ENCODE results near the gene USP11.
A peak's percentile ranks its signal among the peaks of the same experiment; 100 is the strongest.
"Not testable (repeated sequence)": the region's sequence is repeated elsewhere in the genome, so short reads cannot be mapped to it uniquely, and the experiment has no call there.

The USP11 gene

DNA sequence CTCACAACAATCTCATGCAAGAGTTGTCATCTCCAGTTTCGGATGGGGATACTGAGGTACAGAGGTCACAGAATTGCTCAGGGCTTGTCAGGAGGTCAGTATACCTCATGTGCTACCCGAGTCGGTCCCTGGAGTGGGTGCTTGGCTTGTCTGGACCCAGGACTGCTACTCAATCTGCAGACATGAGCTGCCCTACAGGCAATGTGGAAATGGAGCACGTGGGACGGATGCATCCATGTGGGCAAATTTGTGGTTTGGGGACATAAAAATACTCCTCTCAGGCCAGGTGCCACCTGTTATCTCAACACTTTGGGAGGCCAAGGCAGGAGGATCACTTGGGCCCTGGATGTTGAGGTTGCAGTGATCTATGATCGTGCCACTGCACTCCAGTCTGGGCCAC, 15.8 kb downstream of the USP11 start:
- DNase-seq, result no peak

- no peak for DNase-seq
Measured at GRCh38 chrX:47250017-47250347, 17.2 kb downstream of the USP11 start.

GRCh38 chrX:47257620-47258019, 24.8 kb downstream of the USP11 start:
- DNase-seq, result not testable (repeated sequence)

DNA sequence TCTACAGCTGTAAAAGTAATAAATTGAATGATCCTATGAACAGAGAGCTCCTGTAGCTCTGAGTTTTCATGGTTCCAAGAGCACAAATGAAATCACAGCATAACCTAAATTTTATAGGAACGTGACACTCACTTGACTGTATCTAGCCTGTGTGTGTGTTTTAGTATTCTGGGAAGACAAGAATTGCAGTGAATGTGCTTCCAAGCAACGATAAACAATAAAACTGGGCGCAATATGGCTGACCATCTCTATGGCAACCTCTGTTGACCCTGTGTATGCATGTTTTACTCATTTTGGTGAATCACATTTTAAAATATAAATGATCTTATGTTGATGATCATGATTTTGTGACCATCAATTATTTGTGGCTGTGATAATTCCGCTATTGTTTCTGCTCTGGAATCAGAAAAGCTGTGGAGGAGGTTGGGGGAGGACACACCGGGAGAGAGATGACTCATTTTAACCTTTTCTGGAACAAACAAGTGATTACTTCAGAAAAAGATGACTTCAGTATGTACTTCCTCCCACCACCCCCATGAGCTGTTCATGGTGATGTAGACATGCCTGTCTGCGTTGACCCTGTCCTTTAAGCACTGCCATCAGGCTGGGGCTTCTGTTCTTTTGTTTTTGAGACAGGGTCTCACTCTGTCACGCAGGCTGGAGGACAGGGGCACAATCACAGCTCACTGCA, 31.8 kb downstream of the USP11 start:
- no peak for DNase-seq

DNA sequence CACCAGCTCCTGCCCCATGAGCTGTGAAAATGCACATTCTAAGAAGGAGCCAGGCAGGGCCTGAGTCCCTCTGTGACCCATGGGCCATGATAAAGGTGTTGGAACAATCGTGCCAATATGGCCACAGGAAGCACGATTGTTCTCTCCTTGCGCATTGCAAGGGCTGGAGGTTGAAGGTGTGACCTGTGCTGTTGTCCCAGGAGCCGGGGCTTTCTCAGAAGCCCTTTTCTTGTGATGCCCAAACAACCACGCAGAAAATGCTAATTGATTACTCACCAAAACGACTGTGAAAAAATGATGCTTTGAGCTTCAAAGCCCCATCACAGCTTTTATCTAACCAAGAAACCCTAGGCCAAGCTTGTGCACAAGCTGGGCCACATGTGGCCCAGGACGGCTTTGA, 33.8 kb downstream of the USP11 start:
- no peak for DNase-seq

DNA sequence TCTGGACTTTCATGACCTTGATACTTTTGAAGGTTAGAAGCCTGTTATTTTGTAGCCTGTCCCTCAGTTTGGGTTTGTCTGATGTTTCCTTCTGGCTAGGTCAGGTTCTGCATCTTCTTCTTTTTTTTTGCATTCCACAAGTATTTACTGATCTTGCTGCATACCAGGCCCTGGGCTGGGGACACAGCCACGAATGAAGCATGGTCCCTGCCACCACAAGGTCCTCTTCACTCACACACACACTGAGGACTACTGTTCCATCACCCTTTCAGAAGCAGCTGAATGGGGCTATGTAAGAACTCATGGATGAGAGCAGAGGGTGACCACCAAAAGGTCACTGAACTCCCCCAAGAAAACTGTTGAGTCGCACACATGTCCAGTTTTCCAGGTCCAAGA, 39.2 kb downstream of the USP11 start:
- DNase-seq, result no peak

GRCh38 chrX:47273011-47273730, 40.4 kb downstream of the USP11 start:
- DNase-seq, result no peak

DNA sequence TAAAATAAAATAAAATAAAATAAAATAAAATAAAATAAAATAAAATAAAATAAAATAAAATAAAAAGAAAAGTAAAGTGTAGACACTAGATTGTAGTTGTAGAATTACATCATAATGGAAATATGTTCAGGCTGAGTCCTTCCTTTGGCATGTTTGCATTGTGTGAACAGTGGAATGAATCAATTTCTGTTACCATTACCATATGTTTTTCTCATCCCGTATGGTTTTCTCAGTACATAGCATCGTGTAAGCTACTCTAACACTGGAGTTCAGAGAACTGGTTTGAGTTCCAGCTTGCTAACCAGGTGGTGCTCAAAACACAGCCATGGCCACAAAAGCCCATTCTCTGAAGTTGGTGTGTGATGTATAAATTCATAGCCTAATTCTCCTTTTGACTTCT, 45.9 kb downstream of the USP11 start:
- no peak for DNase-seq

DNA sequence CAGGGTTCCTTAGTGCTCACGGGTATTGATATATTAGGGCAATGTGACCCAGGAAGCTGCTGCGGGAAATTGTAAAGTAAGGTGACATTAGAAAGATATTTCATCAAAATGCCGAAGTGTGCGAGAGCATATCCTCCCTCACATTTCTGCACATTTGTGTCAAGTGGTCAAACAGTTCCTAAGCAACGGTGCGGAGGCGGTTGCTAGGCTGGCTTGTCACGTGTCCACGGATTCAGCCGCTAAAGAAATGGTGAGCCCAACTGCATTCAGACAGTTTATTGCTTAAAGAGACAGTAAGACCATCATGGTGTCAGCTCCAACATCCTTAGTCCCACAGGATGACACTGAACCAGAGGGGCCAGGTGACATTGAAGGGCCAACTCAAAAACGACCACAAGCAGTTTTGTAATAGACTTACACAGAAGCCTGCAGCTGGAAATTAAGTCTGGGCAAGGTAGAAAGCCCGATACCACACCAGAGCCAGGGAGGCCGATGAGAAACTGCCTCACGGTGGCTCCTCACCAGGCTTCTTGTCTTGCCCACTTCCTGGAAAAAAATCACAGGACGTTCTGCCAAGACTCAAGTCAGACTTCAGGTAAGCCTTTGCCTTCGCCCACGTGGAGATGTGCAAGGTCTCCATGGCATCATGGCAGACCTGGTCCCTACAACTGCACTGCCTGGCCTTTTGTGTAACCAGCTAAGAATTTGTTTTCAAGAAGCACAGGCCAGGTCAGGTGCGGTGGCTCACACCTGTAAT, 50.4 kb downstream of the USP11 start:
- peak in 1 of 2 experiments; percentile 1 for DNase-seq

GRCh38 chrX:47284616-47285015, 51.8 kb downstream of the USP11 start:
- not testable (repeated sequence) for DNase-seq

GRCh38 chrX:47285836-47286320, 53.1 kb downstream of the USP11 start:
- no peak for DNase-seq

GRCh38 chrX:47293106-47293505, 60.3 kb downstream of the USP11 start:
- no peak for DNase-seq

DNA sequence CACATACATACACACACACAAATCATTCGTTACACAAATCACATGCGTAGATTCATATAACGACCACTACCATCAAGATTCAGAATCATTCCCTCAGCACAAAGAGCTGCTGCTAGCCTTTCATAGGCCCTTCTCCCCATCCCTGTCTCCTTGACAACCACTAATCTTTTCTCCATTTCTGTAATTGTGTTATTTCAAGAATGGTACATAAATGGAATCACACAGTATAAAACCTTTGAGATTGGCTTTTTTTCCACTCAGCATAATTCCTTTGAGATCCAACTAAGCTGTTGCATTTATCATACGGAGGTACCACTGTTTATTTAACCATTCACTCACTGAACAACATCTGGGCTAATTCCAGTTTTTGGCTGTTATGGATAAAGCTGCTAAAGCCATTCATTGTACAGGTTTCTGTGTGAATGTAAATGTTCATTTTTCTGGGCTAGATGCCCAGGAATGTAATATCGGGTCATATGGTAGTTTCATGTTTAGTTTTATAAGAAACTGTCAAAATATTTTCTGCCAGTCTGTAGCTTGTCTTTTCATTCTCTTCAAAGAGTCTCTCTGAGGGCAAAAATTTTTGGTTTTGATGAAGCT, 64.1 kb downstream of the USP11 start:
- no peak for DNase-seq

- DNase-seq, result no peak
Measured at GRCh38 chrX:47297874-47298273, 65.1 kb downstream of the USP11 start.

Measured in stimulated activated CD4-positive, alpha-beta T cell treated with anti-CD3 and anti-CD28 coated beads, Interleukin-4, amount 100 ng/mL, for 4 hours (primary cell).